Hepatocyte (in vitro differentiated cells): ENCODE data around the gene GPR3. TPM values are rescaled to one million over a fixed set of nuclear protein-coding genes. Genes with fewer than 3 reads are reported as not detected.

ENCODE experiments used
- DNase-seq: peaks from one replicate; pipeline ENCODE4 v3.0.0-alpha.2; 2016; ENCODE audit warnings: low spot score
- H2AFZ ChIP-seq: fragments of 200-600 bp; sonication (generic); 2 replicates; pipeline ENCODE4 v1.6.0; 2016; ENCODE audit warnings: antibody characterized with exemption, mild to moderate bottlenecking
- H3K27ac ChIP-seq: fragments of 200-600 bp; sonication (generic); 2 replicates; pipeline ENCODE4 v1.5.1; 2016; ENCODE audit warnings: mild to moderate bottlenecking
- H3K27me3 ChIP-seq: fragments of 200-600 bp; sonication (generic); 2 replicates; pipeline ENCODE4 v1.6.1; 2016
- H3K36me3 ChIP-seq: fragments of 200-600 bp; sonication (generic); replicated peaks from 2 replicates; pipeline ENCODE4 v1.5.1; 2016; ENCODE audit warnings: low read depth; ENCODE audit not compliant: insufficient read depth
- H3K4me1 ChIP-seq: fragments of 200-600 bp; sonication (generic); 2 replicates; pipeline ENCODE4 v1.5.1; 2016; ENCODE audit warnings: mild to moderate bottlenecking, moderate library complexity; ENCODE audit not compliant: insufficient read depth
- H3K4me2 ChIP-seq: fragments of 200-600 bp; sonication (generic); 2 replicates; pipeline ENCODE4 v1.6.0; 2016
- H3K4me3 ChIP-seq: fragments of 200-600 bp; sonication (generic); 2 replicates; pipeline ENCODE4 v1.5.1; 2016; ENCODE audit warnings: mild to moderate bottlenecking
- H3K79me2 ChIP-seq: fragments of 200-600 bp; sonication (generic); 2 replicates; pipeline ENCODE4 v1.6.0; 2017; ENCODE audit warnings: mild to moderate bottlenecking
- H3K9me2 ChIP-seq: fragments of 200-600 bp; sonication (generic); replicated peaks from 2 replicates; pipeline ENCODE4 v1.6.0; 2017; ENCODE audit warnings: mild to moderate bottlenecking; ENCODE audit not compliant: insufficient read depth
- H3K9me3 ChIP-seq: fragments of 200-600 bp; sonication (generic); 2 replicates; pipeline ENCODE4 v1.5.1; 2016; ENCODE audit warnings: low read depth, mild to moderate bottlenecking
- H4K20me1 ChIP-seq: fragments of 200-600 bp; sonication (generic); 2 replicates; pipeline ENCODE4 v1.6.0; 2016; ENCODE audit warnings: mild to moderate bottlenecking; ENCODE audit not compliant: insufficient read depth, poor library complexity, severe bottlenecking
- CTCF ChIP-seq: fragments of 200-600 bp; sonication (generic); IDR thresholded peaks from 2 replicates; pipeline ENCODE4 v1.5.1; 2016; ENCODE audit warnings: antibody characterized with exemption, mild to moderate bottlenecking; ENCODE audit not compliant: poor library complexity
- EZH2 ChIP-seq: fragments of 200-600 bp; sonication (generic); IDR thresholded peaks from 2 replicates; pipeline ENCODE4 v1.6.1; 2016; ENCODE audit warnings: antibody characterized with exemption, mild to moderate bottlenecking, borderline replicate concordance
- EZH2phosphoT487 ChIP-seq: fragments of 200-600 bp; sonication (generic); IDR thresholded peaks from one replicate; pipeline ENCODE4 v1.6.1; 2018; ENCODE audit warnings: antibody characterized with exemption, mild to moderate bottlenecking, low read depth, moderate library complexity; ENCODE audit not compliant: unreplicated experiment, severe bottlenecking
- WGBS: methylation state at CpG from one replicate; pipeline ENCODE4 v1.1.6; 2016; ENCODE audit warnings: low lambda C conversion rate; ENCODE audit errors: missing lambda C conversion rate; 5-methylcytosine and 5-hydroxymethylcytosine counted together
- polyA plus RNA-seq: library from polyadenylated mRNA; unstranded; fragments of >200 nt; fragmentation: Nextera tagmentation; extraction: Ambion mirVana; gene quantifications from 2 replicates; pipeline ENCODE4 v1.2.1, GENCODE V29; 2016
- total RNA-seq: library from RNA; depleted of rRNA; stranded (reverse); fragments of >200 nt; gene quantifications from 2 replicates; pipeline ENCODE4 v1.2.3, GENCODE V29; 2014

The GPR3 gene
- total and polyA plus RNA-seq, 2 experiments from 2014 or later = 0.47 to 2.2 TPM

DNA sequence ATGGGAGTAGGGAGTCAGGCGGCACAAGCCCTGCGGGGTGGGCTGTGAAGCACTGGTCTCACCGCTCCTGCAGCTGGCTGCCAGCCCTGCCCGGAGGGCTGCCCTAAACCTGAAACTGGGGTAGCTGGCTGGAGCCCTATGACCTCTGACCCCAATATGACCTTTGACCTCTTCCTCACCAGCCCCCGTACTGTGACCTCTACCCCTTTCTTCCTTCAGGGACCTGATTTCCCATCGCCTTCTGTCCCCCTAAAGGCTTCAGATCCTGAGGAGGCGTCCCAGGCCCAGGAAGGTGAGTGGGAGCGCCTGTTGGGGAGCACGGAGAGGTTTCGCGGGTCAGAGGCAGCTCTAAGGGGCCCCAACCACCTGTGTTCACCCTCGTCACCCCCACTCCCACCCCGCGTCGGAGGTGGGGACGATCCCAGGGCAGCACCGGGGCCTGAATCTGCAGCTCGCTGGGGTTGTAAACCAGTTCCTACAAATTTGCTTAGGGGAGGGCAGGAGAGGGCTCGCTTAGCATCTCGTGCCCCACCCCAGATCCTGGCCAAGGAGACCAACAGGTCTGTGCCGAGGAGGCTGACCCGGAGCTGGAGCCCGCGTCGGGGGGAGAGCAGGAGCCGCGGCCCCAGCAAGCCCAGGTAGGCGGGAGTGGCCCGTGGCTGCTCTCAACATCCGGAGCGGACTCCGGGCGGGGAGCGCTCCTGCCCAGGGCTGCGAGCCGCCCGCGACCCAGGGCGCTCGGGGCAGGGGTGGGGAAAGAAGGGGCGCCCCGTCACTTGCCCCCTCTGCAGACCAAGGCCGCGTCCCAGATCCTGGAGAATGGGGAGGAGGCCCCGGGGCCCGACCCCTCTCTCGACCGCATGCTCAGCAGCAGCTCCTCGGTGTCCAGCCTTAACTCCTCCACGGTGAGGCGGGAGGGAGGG is 43.3 kb upstream of the GPR3 start:
- H4K20me1 ChIP-seq = no peaks in the 10 kb centered on the region
- H2AFZ ChIP-seq = peak overlapping the region; percentile 81
- H3K4me2 ChIP-seq = peak overlapping the region; percentile 97
- H3K9me2 ChIP-seq = no peaks in the 10 kb centered on the region
- no peaks in the 10 kb centered on the region for H3K36me3 ChIP-seq
- DNase-seq = peak; percentile 81
- 25% methylated on average over 26 of the region's 51 CpGs for WGBS
- no peaks in the 10 kb centered on the region for H3K27me3 ChIP-seq
- TF ChIP-seq CTCF = no peak
- H3K27ac ChIP-seq = peak overlapping the region; percentile 37
- no peaks in the 10 kb centered on the region for H3K9me3 ChIP-seq
- peak overlapping the region; percentile 67 for H3K4me3 ChIP-seq
- H3K79me2 ChIP-seq = no peaks in the 10 kb centered on the region
- peaks cover 29% of the 10 kb centered on the region for H3K4me1 ChIP-seq

DNA sequence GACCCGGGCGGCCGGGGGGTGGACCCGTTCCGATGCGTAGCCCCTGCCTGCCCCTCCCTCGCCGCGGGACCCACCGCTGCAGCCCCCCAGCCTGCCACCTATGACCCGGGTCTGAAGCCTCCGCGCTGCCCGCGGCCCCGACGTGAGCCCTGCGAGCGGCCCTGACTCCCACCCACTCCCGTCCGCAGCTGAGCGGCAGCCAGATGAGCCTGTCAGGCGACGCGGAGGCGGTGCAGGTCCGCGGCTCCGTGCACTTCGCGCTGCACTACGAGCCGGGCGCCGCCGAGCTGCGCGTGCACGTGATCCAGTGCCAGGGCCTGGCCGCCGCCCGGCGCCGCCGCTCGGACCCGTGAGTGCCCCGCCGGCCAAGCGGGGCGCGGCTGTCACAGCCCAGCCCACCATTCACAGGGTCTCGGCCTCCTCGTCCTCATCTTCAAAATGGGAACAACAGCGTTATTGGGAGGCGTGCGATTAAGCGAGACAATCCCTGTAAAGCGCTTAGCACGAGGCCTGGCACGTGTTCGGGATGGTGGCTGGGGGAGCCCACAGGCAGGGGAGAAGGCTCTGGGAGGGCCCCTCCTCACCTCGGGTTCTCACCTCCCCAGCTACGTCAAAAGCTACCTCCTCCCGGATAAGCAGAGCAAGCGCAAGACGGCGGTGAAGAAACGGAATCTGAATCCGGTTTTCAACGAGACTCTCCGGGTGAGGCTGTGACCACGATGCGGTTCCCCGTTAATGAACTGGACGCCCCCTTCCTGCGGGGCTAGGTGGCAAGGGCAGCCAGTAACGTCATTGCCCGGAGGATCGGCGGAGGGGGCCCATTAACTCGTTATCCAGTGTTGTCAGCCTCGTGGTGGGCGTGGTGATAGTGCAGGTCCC is 42.4 kb upstream of the GPR3 start:
- peak overlapping the region; percentile 67 for H3K4me3 ChIP-seq

DNA sequence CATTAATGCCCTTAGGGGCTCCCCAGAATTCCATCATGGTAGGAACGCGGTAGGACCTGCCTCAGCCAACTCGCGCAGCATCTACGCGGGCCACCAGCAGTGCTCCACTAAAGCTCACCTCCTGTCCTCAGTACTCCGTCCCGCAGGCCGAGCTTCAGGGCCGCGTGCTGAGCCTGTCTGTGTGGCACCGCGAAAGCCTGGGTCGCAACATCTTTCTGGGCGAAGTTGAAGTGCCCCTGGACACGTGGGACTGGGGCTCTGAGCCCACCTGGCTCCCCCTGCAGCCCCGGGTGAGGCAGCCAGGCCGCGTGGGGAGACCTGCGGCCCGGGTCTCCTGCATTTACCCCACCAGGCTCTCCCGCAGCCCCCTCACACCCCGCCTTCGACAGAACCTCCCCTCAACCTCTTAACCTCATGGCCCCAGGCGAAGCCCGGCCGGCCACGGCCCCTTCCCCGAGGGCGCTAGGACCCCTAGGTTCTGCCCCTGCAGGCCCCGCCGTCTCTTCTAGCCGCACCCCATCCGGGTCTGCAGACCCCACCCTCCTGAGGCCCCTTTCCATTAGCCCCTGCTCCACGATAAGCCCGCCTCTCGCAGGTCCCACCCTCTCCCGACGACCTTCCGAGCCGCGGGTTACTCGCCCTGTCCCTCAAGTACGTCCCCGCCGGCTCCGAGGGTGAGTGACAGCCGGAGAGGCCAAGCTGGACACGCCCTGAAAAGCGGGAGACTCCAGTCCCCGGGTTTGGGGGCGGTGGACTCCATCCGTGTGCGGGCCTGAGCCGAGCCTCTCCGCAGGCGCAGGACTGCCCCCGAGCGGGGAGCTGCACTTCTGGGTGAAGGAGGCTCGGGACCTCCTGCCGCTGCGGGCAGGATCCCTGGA is 41.5 kb upstream of the GPR3 start:
- DNase-seq = peak; percentile 79
- Histone ChIP-seq H3K27ac (no peak overlapping the region), H3K9me2 (no peaks in the 10 kb centered on the region), H3K4me1 (peaks cover 29% of the 10 kb centered on the region), H3K4me2 (peak overlapping the region; percentile 97), H2AFZ (peak overlapping the region; percentile 81), H3K36me3 (no peaks in the 10 kb centered on the region), H3K4me3 (no peak overlapping the region), H3K9me3 (no peaks in the 10 kb centered on the region), H3K79me2 (no peaks in the 10 kb centered on the region), H3K27me3 (no peaks in the 10 kb centered on the region), H4K20me1 (no peaks in the 10 kb centered on the region)
- 17% methylated on average over 52 of the region's 62 CpGs for WGBS
- no peak for TF ChIP-seq EZH2
- TF ChIP-seq CTCF = peak; percentile 22
- TF ChIP-seq EZH2phosphoT487 = no peak

More for the DNA sequence above, 42.4 kb upstream of the GPR3 start:
- WGBS = 14% methylated on average over 63 of the region's 84 CpGs
- no peaks in the 10 kb centered on the region for H3K79me2 ChIP-seq
- H4K20me1 ChIP-seq = no peaks in the 10 kb centered on the region
- H3K27ac ChIP-seq = no peak overlapping the region
- peak overlapping the region; percentile 97 for H3K4me2 ChIP-seq
- no peaks in the 10 kb centered on the region for H3K9me2 ChIP-seq
- no peaks in the 10 kb centered on the region for H3K9me3 ChIP-seq
- peaks cover 29% of the 10 kb centered on the region for H3K4me1 ChIP-seq
- no peaks in the 10 kb centered on the region for H3K27me3 ChIP-seq
- DNase-seq = peak; percentile 89
- H3K36me3 ChIP-seq = no peaks in the 10 kb centered on the region
- peak overlapping the region; percentile 81 for H2AFZ ChIP-seq
- TF ChIP-seq EZH2phosphoT487 (no peak), EZH2 (no peak), CTCF (peak; percentile 5)
